ENCODE data around the gene MXD1. TPM values are rescaled to one million over a fixed set of nuclear protein-coding genes. Genes with fewer than 3 reads are reported as not detected.

MXD1 gene
- total RNA-seq, 4 donors from 2014 or later = 6.1 to 8.6 (median 6.9) TPM

DNA sequence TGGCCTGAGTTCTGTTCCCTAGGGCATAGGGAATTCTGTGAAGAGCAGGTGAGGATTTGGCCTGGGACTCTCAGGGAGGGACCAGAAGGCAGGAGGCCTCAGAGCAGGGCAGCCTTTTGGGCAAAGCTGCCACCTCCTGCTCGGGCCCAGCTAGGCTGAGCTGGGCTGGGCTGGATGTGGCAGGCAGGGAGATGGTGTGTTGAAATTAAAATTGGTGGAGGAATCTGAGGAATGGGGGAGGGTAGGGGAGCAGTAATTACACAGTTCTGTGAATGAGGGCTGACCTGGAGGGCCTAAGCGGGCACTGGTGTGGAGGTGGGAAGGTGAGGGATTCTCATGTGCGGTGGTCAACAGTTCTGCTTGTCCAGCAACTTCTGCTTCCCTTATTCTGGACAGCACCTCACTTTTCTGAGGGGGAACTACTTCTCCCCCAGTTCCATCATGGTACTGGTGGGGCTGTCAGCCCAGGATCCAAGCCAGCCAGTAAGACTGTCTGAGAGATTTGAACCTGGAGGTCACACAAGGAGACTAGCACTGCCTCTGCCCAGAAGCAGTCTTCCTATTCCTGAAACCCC lies 68.6 kb downstream of the MXD1 start:
- intact Hi-C loops (cut with DNase I; ENCODE audit: low total_unique reads) = no loop called here
- Histone ChIP-seq H3K9me3 (no peaks in the 10 kb centered on the region), H3K27me3 (no peaks in the 10 kb centered on the region), H3K36me3 (no peaks in the 10 kb centered on the region), H3K4me1 (no peaks in the 10 kb centered on the region), H3K4me3 (no peak overlapping the region), H3K27ac (no peak overlapping the region)
- DNase-seq (no peak), ATAC-seq (no peak)
- TF ChIP-seq CTCF (IDR thresholded peaks at IDR 0.05 in 4 of 5, conservative IDR thresholded peaks at IDR 0.05 in 1 of 5) (no peak), POLR2A (IDR thresholded peaks at IDR 0.05) (no peak)
- in situ Hi-C loops (cut with MboI; ENCODE audit: low sequenced_read_pairs in 4 of 4) = no loop called here

DNA sequence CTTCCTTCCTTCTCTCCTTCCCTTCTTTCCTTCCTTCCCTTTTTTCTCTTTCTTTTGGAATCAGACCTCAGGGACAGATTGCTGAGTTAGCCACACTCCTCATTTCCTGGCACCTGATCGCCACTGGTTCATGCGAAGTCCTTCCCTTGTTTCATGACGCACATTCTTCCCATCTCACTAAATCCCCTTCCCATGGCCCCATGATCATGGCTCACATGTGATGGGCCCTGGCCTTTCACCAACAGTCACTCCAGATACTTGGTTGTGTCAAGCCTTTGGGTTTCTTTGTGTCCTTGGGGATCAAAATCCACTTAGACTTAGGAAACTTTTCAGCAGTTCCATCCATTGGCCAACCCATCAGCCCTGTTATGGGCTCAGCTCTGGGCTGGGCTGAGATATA lies 70.3 kb downstream of the MXD1 start:
- H3K4me3 ChIP-seq = no peak overlapping the region
- TF ChIP-seq CTCF (IDR thresholded peaks at IDR 0.05 in 4 of 5, conservative IDR thresholded peaks at IDR 0.05 in 1 of 5) (no peak), POLR2A (IDR thresholded peaks at IDR 0.05) (no peak)
- DNase-seq = no peak
- ATAC-seq = no peak
- no peaks in the 10 kb centered on the region for H3K9me3 ChIP-seq
- H3K4me1 ChIP-seq = peaks cover 0 to 8% of the 10 kb centered on the region in 2 donors
- in situ Hi-C loops (cut with MboI; ENCODE audit: low sequenced_read_pairs in 4 of 4) = no loop called here
- intact Hi-C loops (cut with DNase I; ENCODE audit: low total_unique reads) = no loop called here
- no peaks in the 10 kb centered on the region for H3K36me3 ChIP-seq
- H3K27me3 ChIP-seq = no peaks in the 10 kb centered on the region
- no peak overlapping the region for H3K27ac ChIP-seq

- H3K4me1 ChIP-seq = peaks cover 0 to 8% of the 10 kb centered on the region in 2 donors
- no peaks in the 10 kb centered on the region for H3K9me3 ChIP-seq
- no peak overlapping the region for H3K4me3 ChIP-seq
- DNase-seq = peak in 1 of 2 donors; percentile 36
- H3K27ac ChIP-seq = no peak overlapping the region
- TF ChIP-seq CTCF (IDR thresholded peaks at IDR 0.05 in 4 of 5, conservative IDR thresholded peaks at IDR 0.05 in 1 of 5) (no peak), POLR2A (IDR thresholded peaks at IDR 0.05) (no peak)
- in situ Hi-C loops (cut with MboI; ENCODE audit: low sequenced_read_pairs in 4 of 4) (no loop called here), intact Hi-C loops (cut with DNase I; ENCODE audit: low total_unique reads) (no loop called here)
- ATAC-seq = no peak
- H3K36me3 ChIP-seq = no peaks in the 10 kb centered on the region
- no peaks in the 10 kb centered on the region for H3K27me3 ChIP-seq
These were observed 70.8 kb downstream of the MXD1 start for GRCh38 chr2:69985688-69986087.

GRCh38 chr2:69986691-69987090 lies 71.8 kb downstream of the MXD1 start:
- intact Hi-C loops (cut with DNase I; ENCODE audit: low total_unique reads) (no loop called here), in situ Hi-C loops (cut with MboI; ENCODE audit: low sequenced_read_pairs in 4 of 4) (no loop called here)
- no peak overlapping the region for H3K27ac ChIP-seq
- H3K4me1 ChIP-seq = peaks cover 0 to 8% of the 10 kb centered on the region in 2 donors
- DNase-seq (no peak), ATAC-seq (no peak)
- H3K9me3 ChIP-seq = no peaks in the 10 kb centered on the region
- TF ChIP-seq CTCF (IDR thresholded peaks at IDR 0.05 in 4 of 5, conservative IDR thresholded peaks at IDR 0.05 in 1 of 5) = no peak
- no peak overlapping the region for H3K4me3 ChIP-seq
- no peaks in the 10 kb centered on the region for H3K27me3 ChIP-seq
- H3K36me3 ChIP-seq = no peaks in the 10 kb centered on the region

DNA sequence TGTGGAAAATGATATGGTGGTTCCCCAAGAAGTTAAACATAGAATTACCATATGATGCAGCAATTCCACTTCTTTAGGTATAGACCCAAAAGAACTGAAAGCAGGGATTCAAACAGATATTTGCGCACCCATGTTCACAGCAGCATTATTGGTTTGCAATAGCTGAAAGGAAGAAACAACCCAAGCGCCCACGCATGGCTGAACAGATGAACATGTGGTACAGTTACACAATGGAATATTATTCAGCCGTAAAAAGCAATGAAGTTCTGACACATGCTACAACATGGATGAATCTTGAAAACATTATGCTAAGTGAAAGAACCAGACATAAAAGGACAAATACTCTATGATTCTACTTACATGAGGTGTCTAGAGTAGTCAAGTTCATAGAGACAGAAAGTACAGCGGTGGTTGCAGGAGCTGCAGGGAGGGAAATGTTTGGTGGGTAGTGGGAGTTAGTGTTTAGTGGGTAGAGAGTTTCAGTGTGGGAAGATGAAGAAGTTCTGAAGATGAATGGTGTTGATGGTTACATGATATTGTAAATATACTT lies 73.3 kb downstream of the MXD1 start:
- no peaks in the 10 kb centered on the region for H3K36me3 ChIP-seq
- intact Hi-C loops (cut with DNase I; ENCODE audit: low total_unique reads) = no loop called here
- no peaks in the 10 kb centered on the region for H3K9me3 ChIP-seq
- no peaks in the 10 kb centered on the region for H3K27me3 ChIP-seq
- no peak overlapping the region for H3K27ac ChIP-seq
- H3K4me1 ChIP-seq = peaks cover 0 to 8% of the 10 kb centered on the region in 2 donors
- no peak for TF ChIP-seq POLR2A (IDR thresholded peaks at IDR 0.05)
- TF ChIP-seq CTCF (IDR thresholded peaks at IDR 0.05 in 4 of 5, conservative IDR thresholded peaks at IDR 0.05 in 1 of 5) = no peak
- in situ Hi-C loops (cut with MboI; ENCODE audit: low sequenced_read_pairs in 4 of 4) = no loop called here
- ATAC-seq = no peak
- DNase-seq = no peak
- no peak overlapping the region for H3K4me3 ChIP-seq
